HG02623 (cell line): Measurements from ENCODE around the gene CSRP1.
"Not testable (repeated sequence)": the region's sequence is repeated elsewhere in the genome, so short reads cannot be mapped to it uniquely, and the experiment has no call there.

Experiments used
- ATAC-seq: cut with Tn5 transposase; IDR thresholded peaks from one replicate; pipeline ENCODE4 v1.9.1; 2021; ENCODE audit warnings: moderate library complexity; ENCODE audit not compliant: unreplicated experiment

Gene CSRP1

GRCh38 chr1:201506557-201507359, at the start of gene CSRP1:
Gene CSRP1, minus strand, starts transcription at chr1:201507123. Its CDS starts 10,820 bp downstream, at chr1:201496303.
- ATAC-seq = peak; percentile 84

DNA sequence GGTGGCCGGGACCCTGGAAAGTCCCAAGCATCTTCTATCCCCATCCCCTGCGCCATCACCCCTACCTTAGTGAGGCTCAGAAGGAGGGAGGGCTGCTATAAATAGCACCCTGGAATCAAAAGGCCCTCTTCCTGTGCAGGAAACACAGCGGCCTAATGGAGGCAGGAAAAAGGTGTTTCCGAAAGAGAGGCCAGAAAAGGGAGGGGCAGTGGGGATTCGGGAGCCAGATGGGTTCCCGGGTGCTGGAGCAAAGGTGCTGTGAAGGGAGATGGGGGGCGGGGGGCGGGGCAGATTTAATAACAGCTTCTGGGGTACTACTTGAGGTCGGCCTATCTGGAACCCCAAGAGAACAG, 48.6 kb upstream of the CSRP1 start:
- no peak for ATAC-seq

GRCh38 chr1:201554789-201555592, 48.1 kb upstream of the CSRP1 start:
- ATAC-seq = no peak

DNA sequence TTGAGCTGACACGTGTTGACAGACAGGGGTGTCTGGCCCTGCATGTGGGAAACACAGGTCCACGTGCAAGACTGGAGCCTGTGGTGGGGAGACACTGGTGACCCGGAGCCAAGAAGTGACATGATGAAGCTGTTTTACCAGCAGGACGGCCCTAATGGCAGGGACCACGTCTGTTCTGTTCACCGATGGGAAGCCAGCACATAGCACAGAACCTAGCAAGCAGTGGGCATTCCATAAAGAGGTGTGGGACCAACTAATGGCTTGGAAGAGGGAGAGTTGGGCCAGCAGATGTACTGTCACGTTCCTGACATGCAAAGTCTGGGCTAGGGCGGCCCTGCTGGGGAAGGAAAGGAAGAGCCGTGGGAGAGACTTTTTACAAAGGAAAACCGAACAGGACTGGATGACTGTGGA, 47.3 kb upstream of the CSRP1 start:
- no peak for ATAC-seq

- ATAC-seq = no peak
These were observed 46.7 kb upstream of the CSRP1 start for GRCh38 chr1:201553496-201554189.

DNA sequence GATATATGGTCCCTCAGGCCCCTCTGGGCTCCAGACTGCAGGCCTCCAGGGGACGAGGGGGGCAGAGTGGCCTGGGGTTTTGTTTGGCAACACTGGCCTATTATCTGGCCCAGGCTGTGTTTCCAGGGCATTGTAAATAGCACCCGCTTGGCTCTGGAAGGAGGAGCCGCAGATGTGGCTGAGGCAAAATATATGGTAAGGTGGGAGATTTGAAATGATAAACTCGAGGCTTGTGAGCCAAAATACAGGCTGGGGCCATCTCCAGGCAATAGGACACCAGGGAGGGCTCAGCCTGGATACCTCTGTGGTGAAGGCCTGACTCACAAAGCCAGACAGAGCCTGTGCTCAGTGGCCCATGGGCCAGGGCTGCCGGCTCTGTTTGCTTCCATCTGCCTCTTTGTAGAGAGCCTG, 46.0 kb upstream of the CSRP1 start:
- ATAC-seq = no peak

DNA sequence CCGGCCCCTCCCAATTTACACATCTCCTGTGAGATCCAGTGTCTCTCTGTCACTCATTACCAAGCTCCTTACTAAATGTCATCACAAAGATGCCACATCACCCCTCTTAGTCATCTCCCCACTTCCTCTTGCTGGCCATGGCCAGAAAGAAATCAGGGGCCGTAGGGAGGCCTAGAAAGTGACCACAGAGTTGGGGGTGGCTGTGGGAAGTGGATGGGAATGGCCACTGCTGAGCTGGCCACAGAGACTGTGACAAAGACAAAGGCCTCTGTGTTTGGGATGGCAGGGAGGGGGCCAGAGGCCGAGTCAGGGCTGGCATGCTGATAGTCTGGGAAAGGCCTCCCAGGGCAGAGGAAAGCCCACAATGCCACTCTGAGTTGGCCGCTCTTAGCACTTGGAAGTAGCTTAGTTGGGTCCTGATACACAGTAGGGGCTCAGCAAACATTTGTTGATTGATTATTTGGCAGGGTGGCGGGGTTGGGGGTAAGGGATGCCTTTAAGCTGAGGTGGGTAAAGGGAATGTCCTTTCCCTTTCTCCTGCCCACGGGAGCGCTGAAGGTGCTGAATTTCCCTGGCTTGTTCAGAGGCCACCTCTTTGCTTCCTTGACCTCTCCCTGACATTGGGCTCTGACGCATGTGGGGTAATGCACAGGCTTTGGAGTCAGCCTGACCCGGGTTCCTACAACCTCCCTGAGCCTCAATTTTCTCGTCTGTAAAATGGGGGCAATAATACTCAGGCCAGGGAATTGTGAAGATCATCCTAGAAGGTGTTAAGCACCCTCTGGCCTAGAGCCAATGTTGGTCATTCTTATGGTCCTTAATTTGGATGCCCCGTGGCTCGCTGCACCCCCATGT, 45.2 kb upstream of the CSRP1 start:
- no peak for ATAC-seq

DNA sequence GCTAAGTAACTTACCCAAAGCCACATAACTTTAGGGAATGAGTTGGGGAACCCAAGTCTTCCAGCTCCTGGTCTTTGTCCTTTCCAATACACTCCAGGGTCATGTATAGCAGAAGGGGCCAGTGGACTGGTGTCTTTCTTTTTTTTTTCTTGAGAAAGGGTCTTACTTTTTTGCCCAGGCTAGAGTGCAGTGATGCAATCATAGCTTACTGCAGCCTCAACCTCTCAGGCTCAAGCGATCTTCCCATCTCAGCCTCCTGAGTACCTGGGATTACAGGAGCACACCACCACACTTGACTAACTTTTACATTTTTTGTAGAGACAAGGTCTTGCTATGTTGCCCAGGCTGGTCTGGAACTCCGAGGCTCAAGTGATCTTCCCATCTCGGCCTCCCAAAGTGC, 44.2 kb upstream of the CSRP1 start:
- no peak for ATAC-seq

- not testable (repeated sequence) for ATAC-seq
These were observed 42.6 kb upstream of the CSRP1 start for GRCh38 chr1:201549522-201549921.

- ATAC-seq = no peak
These were observed 39.0 kb upstream of the CSRP1 start for GRCh38 chr1:201545851-201546492.

DNA sequence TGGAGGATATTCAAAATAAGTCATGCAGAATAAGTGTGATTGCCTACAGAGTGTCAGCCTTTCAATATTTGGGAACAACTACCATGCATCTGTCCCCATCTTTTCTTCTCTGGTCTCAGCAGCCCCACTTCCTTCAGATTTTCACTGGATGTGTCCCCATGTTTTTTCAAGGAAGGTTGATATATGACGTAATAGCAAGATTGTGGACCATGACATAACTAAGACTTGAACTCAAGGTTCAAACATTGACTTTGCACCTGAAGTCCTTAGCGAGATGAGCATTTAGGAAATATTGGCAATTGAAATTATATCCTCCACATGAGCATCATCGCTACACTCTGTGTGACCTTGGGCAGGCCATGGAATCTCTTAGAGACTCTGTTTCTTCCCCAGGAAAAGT, 37.8 kb upstream of the CSRP1 start:
- ATAC-seq = no peak

DNA sequence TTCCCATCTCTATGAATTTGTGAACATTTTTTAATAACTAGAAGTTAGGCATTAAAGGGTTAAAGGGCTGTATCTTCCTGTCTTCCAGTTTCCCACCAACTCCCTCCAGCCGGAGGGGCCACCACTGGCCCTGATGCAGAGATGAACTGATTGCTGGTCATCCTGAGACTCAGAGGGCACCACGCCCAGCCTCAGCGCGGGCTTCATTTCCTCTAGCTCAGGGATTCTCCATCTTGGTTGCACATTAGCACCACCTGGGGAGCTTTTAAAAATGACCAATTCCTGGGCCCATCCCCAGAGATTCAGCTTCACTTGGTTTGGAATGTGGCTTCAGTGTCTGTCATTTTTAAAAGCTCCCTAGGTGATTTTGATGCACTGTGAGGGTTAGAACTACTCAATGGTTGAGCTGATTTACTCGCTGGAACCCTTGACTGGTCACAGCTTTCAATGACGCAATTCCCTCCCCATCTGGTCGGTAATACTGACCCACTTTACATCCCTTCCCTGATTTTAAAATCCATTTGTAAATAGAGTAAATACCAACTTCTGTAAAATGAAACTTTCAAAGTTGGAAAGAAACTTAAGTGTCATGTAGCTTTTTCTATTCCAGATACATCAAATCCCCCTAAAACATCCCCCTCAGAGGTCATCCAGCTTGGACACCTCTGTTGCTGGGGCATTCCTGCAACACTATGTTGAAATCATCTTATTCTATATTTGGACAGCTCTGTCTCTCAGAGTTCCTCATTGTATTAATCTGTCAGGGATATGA, 37.1 kb upstream of the CSRP1 start:
- no peak for ATAC-seq

GRCh38 chr1:201542309-201543035, 35.5 kb upstream of the CSRP1 start:
- ATAC-seq = no peak

DNA sequence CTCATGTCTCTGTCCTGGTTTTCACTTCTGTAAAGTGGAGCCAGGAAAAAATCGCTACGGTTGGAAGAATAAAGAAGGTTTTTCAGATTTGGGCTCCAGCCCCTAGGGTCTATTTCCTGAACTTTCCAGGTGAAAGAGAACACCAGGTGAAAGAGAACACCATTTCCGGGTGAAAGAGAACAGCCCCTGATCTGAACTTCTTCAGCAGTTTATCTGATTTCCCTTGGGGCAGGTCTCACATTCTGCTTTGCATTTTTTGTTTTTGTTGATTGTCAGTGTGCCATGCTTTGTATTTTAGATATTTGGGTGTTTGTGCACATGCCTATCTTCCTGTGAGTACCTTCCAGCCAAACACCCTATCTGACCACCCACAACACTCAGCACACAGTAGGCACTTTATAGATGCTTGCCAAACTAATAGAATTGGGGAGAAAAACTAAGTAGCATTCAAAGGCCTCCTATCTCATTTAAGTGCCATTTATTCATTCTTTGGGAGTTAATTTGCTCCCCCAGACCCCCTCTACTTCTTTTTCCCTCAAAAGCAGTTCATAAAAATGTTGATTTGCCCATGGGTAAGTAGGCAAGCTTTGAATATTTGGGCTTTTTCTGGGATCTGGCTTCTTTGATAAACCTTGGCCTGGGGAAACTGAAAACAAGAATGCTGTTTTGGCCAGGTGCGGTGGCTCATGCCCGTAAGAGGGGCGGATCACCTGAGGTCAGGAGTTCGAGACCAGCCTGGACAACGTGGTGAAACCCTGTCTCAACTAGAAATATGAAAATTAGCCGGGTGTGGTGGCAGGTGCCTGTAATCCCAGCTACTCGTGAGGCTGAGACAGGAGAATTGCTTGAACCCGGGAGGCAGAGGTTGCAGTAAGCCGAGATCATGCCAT, 34.2 kb upstream of the CSRP1 start:
- no peak for ATAC-seq

DNA sequence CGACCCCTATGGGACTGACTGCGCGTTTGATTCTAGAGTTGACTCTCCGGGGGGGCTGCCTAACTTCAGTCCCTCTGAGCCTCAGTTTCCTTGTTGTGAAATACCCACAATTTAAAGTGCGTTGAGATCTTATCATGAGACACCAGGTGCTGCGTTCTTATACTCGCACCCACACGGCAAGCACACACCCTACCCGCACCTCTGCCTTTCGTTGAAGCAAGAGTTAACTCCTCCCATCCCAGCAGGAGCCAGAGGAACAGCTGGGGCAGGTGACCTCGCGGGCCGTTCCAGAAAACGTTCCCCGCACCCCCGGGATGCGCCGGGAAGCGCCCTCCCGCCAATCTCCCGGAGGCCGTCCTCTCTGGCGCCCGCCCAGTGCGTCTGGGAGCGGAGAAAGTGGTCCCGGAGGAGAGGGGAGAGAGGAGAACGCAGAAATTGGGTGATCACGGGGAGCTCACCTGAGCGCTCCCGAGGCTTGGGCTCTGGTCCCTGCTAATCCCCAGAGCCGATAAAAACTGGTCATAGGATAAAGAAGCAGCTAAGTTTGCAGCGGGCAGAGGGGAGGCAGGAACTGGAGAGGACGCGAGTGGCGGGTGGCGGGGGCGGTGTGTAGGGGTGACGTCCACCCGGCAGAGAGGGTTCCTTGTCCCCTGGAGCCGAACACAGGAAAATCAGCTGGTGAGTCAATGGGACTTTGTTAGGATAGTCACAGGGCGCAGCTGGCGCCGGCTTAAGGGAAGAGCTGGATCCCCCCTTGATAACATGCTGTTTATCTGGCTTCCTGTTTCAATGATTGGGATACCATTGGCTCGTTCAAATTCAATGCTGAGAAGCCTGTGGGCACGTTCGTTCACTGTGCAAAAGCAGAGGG, 32.9 kb upstream of the CSRP1 start:
- no peak for ATAC-seq

DNA sequence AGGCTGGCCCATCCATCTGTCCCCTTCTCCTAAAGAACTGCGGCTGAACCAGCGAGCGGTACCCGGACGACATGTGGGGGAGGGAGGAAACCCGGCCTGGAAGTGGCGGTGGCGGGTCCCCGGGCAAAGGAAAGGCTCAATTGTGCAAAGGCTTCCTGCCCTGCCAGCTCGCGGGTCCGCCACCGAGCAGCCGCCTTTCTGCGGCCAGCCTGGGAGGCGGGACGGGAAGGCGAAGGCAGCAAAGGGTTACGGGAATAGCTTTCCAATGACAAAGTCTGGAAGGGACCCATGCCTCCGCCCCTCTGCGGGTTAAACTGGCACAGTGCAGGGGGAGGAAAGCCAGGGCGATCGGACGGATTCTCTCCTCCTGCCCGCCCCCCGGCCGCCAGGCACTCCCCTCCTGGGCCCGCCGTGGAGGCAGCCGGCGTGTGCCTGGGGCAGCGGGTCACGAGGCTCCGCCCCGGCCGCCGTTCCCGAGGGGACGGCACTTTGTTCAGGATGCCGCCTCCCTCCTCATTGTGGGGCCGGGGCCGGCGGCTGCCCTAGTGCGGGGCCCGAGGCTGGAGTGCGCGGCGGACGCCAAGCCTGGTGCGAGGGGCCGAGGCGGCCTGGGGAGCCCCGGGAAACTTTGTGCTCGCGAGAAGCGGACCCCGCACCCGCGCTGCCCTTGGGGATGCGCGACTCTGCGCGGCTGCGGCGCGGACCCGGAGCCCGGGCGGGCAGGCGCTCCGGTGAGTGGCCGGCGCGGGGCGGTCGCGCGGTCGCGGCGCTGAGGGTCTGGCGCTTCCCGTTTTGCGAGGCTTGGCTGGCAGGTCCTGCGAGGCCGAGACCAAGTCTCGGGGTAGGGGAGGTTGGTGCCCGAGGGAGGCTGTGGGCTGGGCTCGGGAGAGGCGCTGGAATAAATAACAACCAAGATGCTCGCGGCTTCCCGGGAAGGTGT, 32.0 kb upstream of the CSRP1 start, which contains the start of gene NAV1:
NAV1 (plus strand) TSS at position 516 of the 940 bp plus-strand sequence. CDS start 83,758 bp downstream, outside the sequence.
- no peak for ATAC-seq
